ENCODE results near the gene PRSS22. TPM values are rescaled to one million over a fixed set of nuclear protein-coding genes. Genes with fewer than 3 reads are reported as not detected.

The PRSS22 gene
- total and polyA plus RNA-seq, 10 of the 15 experiments (the other 5 are each of a cell fraction or from before 2014, with no cell fraction given), result not detected

DNA sequence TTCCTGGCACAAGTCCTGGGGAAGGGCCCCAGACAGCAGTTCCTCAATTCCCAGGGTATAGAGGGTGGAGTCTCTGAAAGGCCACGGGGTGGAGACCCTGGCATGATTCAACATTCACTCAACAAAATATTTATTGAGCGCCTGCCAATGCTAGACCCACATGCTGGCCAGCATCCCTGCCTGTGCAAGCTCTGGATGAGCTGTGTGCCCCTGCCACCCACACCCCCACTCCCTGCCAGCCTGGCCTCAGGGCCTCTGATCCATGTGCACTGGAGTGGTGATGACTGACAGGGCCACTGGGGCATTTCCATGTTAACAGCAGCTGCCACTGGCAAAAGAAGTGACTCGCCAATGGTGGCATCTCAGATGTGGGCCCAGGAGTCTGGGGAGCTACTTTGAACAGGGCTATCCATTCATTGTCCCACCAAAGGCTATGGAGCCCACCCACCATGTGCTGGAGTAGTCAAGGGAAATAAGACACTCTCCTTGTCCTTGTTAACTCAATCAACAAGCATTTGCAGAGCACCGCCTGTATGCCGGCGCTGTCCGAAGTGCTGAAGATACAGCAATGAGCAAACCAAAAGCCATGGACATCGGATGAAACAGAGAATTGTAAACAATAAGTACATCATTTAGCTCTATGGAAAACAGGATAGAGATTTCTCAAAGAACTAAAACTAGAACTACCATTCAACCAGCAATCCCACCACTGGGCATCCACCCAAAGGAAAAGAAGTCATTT is 3.0 kb upstream of the PRSS22 start:
- POLR2A ChIA-PET, result interaction anchor here (0.6 kb wide), 1 partner anchor 60 kb away, joined by 3 read pairs; no protein-coding TSS in a partner anchor
- in situ Hi-C loops (cut with MboI) (no loop called here), intact Hi-C loops (cut with micrococcal nuclease; ENCODE audit: unreplicated experiment) (loop anchor here (10.0 kb wide), 1 partner anchor 136 kb away; the partner anchor contains the start of gene PRSS27)
- TF ChIP-seq, protein P1, sequence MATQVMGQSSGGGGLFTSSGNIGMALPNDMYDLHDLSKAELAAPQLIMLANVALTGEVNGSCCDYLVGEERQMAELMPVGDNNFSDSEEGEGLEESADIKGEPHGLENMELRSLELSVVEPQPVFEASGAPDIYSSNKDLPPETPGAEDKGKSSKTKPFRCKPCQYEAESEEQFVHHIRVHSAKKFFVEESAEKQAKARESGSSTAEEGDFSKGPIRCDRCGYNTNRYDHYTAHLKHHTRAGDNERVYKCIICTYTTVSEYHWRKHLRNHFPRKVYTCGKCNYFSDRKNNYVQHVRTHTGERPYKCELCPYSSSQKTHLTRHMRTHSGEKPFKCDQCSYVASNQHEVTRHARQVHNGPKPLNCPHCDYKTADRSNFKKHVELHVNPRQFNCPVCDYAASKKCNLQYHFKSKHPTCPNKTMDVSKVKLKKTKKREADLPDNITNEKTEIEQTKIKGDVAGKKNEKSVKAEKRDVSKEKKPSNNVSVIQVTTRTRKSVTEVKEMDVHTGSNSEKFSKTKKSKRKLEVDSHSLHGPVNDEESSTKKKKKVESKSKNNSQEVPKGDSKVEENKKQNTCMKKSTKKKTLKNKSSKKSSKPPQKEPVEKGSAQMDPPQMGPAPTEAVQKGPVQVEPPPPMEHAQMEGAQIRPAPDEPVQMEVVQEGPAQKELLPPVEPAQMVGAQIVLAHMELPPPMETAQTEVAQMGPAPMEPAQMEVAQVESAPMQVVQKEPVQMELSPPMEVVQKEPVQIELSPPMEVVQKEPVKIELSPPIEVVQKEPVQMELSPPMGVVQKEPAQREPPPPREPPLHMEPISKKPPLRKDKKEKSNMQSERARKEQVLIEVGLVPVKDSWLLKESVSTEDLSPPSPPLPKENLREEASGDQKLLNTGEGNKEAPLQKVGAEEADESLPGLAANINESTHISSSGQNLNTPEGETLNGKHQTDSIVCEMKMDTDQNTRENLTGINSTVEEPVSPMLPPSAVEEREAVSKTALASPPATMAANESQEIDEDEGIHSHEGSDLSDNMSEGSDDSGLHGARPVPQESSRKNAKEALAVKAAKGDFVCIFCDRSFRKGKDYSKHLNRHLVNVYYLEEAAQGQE (IDR thresholded peaks at IDR 0.05; ENCODE audit: low read depth, low read length), result peak; percentile 75
- TF ChIP-seq, protein P2, sequence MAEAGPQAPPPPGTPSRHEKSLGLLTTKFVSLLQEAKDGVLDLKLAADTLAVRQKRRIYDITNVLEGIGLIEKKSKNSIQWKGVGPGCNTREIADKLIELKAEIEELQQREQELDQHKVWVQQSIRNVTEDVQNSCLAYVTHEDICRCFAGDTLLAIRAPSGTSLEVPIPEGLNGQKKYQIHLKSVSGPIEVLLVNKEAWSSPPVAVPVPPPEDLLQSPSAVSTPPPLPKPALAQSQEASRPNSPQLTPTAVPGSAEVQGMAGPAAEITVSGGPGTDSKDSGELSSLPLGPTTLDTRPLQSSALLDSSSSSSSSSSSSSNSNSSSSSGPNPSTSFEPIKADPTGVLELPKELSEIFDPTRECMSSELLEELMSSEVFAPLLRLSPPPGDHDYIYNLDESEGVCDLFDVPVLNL (IDR thresholded peaks at IDR 0.05; ENCODE audit: low read depth, low read length), result no peak
- CTCF ChIA-PET, result interaction anchor here (0.7 kb wide), 2 partner anchors 22 to 80 kb away, joined by 3 read pairs; partner anchors contain the start of gene FLYWCH2
- ATAC-seq, result no peak
- Histone ChIP-seq H3K4me1 (ENCODE audit: control insufficient read depth, insufficient read depth, low read length) (no peaks in the 10 kb centered on the region), H3K9me3 (replicated peaks; ENCODE audit: control insufficient read depth, insufficient read depth, low read length) (no peaks in the 10 kb centered on the region), H3K27ac (ENCODE audit: control insufficient read depth, insufficient read depth) (no peak overlapping the region), H3K9ac (ENCODE audit: control insufficient read depth, insufficient read depth, low read length) (no peak overlapping the region), H4K20me1 (ENCODE audit: control insufficient read depth, insufficient read depth) (no peaks in the 10 kb centered on the region), H3K4me3 (no peak overlapping the region), H2AFZ (ENCODE audit: control insufficient read depth, low read depth, low read length) (no peak overlapping the region), H3K4me2 (ENCODE audit: control insufficient read depth, insufficient read depth) (no peak overlapping the region), H3K36me3 (ENCODE audit: control insufficient read depth in 2 of 2, insufficient read depth in 2 of 2, low read length in 1 of 2) (no peaks in the 10 kb centered on the region), H3K79me2 (ENCODE audit: control insufficient read depth, insufficient read depth, low read length) (no peaks in the 10 kb centered on the region), H3K27me3 (replicated peaks in 1 of 2; ENCODE audit: control insufficient read depth in 2 of 2, insufficient read depth in 2 of 2, low read length in 1 of 2) (no peaks in the 10 kb centered on the region; a peak in 2 of 4 replicates)
- RAD21 ChIA-PET (ENCODE audit: unreplicated experiment), result no interaction called here
- no peak for FAIRE-seq
- BruUV-seq (replicated peaks), result no TSS peak
- 77% methylated on average over 8 of the region's 8 CpGs for WGBS (ENCODE audit: insufficient coverage, insufficient replicate concordance, low lambda C conversion rate, missing lambda C conversion rate)
- SMC1A ChIA-PET (ENCODE audit: uncharacterized antibody, unreplicated experiment), result no interaction called here
- DNase-seq (ENCODE audit: low read depth, low spot score), result no peak

All from GM12878 (cell line).